ENCODE measurements around the gene LRRC75A.

Gene LRRC75A

GRCh38 chr17:16492613-16493530 lies 879 bp upstream of the LRRC75A start:
- DNase-seq, result no peak

GRCh38 chr17:16491131-16491702 lies 776 bp downstream of the LRRC75A start:
- peak in 3 of 6 experiments; percentile 13 to 23 (median 22) for DNase-seq

- no peak for DNase-seq
Measured at GRCh38 chr17:16489431-16489830, 2.6 kb downstream of the LRRC75A start.

GRCh38 chr17:16488968-16489337 lies 3.0 kb downstream of the LRRC75A start:
- no peak for DNase-seq

GRCh38 chr17:16488186-16488967 lies 3.6 kb downstream of the LRRC75A start:
- no peak for DNase-seq

- no peak for DNase-seq
Measured at GRCh38 chr17:16486373-16487250, 5.4 kb downstream of the LRRC75A start.

GRCh38 chr17:16484445-16485175 lies 7.4 kb downstream of the LRRC75A start:
- DNase-seq, result no peak

- DNase-seq, result no peak
Measured at GRCh38 chr17:16483021-16483645, 8.9 kb downstream of the LRRC75A start.

- DNase-seq, result no peak
Measured at GRCh38 chr17:16482253-16482652, 9.7 kb downstream of the LRRC75A start.

GRCh38 chr17:16480995-16481394 lies 11.0 kb downstream of the LRRC75A start:
- no peak for DNase-seq

- no peak for DNase-seq
Measured at GRCh38 chr17:16479264-16479663, 12.7 kb downstream of the LRRC75A start.

- no peak for DNase-seq
Measured at GRCh38 chr17:16478649-16479048, 13.3 kb downstream of the LRRC75A start.

- DNase-seq, result no peak
Measured at GRCh38 chr17:16477666-16478065, 14.3 kb downstream of the LRRC75A start.

- DNase-seq, result no peak
Measured at GRCh38 chr17:16477255-16477654, 14.7 kb downstream of the LRRC75A start.

- DNase-seq, result no peak
Measured at GRCh38 chr17:16475179-16475704, 16.8 kb downstream of the LRRC75A start.

GRCh38 chr17:16474012-16474725 lies 17.8 kb downstream of the LRRC75A start:
- DNase-seq, result no peak

- DNase-seq, result no peak
Measured at GRCh38 chr17:16473044-16474011, 18.7 kb downstream of the LRRC75A start.

GRCh38 chr17:16472539-16472938 lies 19.5 kb downstream of the LRRC75A start:
- no peak for DNase-seq

GRCh38 chr17:16471295-16471694 lies 20.7 kb downstream of the LRRC75A start:
- no peak for DNase-seq

Data from stimulated activated naive CD4-positive, alpha-beta T cell (primary cell).